NCI-H1417 treated with DMSO at 0.1 percent for 48 hours (cell line): ENCODE results near the gene FES.

ENCODE experiments used
- DNase-seq: peaks from one replicate; lab custom pipeline; 2025; lab: John Stamatoyannopoulos, UW

The FES gene

GRCh38 chr15:90930861-90931574 lies 46.7 kb downstream of the FES start:
- no peak for DNase-seq

GRCh38 chr15:90931575-90931827 lies 47.2 kb downstream of the FES start:
- no peak for DNase-seq

GRCh38 chr15:90931828-90932659 lies 47.7 kb downstream of the FES start, which contains the start of gene HDDC3:
Gene HDDC3, minus strand, starts transcription at chr15:90932549. Its CDS starts 9 bp downstream, at chr15:90932540.
- peak; percentile 44 for DNase-seq

- no peak for DNase-seq
These were observed 48.3 kb downstream of the FES start for GRCh38 chr15:90932660-90932991.

GRCh38 chr15:90933301-90933700 lies 49.0 kb downstream of the FES start:
- DNase-seq: no peak

- peak; percentile 75 for DNase-seq
These were observed 50.1 kb downstream of the FES start for GRCh38 chr15:90934256-90934948.

GRCh38 chr15:90934949-90935751 lies 50.8 kb downstream of the FES start, which contains the start of gene UNC45A:
Gene UNC45A, plus strand, starts transcription at chr15:90935285. Its CDS starts 40 bp downstream, at chr15:90935325.
- peak; percentile 88 for DNase-seq

- no peak for DNase-seq
These were observed 52.5 kb downstream of the FES start for GRCh38 chr15:90936823-90937222.

GRCh38 chr15:90938261-90938660 lies 54.0 kb downstream of the FES start:
- DNase-seq: no peak

- no peak for DNase-seq
These were observed 55.5 kb downstream of the FES start for GRCh38 chr15:90939756-90940155.

- no peak for DNase-seq
These were observed 56.7 kb downstream of the FES start for GRCh38 chr15:90941038-90941437.

GRCh38 chr15:90942354-90943120 lies 58.2 kb downstream of the FES start:
- no peak for DNase-seq

- DNase-seq: no peak
These were observed 60.8 kb downstream of the FES start for GRCh38 chr15:90945091-90945490.
